Muscle of leg (tissue), 11 donors: ENCODE results near the gene AVPR1B. TPM values are rescaled to one million over a fixed set of nuclear protein-coding genes. Genes with fewer than 3 reads are reported as not detected.
"Not testable (repeated sequence)": the region's sequence is repeated elsewhere in the genome, so short reads cannot be mapped to it uniquely, and the experiment has no call there.

Experiments
- DNase-seq: peaks from one replicate; pipeline ENCODE4 v3.0.0; 2013
- H3K27ac ChIP-seq: one replicate; pipeline ENCODE4 v1.5.1; 2013; ENCODE audit warnings: mild to moderate bottlenecking, low read length, control low read depth
- H3K27me3 ChIP-seq: one replicate; pipeline ENCODE4 v1.6.1; 2013; ENCODE audit warnings: low read length; ENCODE audit not compliant: control insufficient read depth, insufficient read depth
- H3K36me3 ChIP-seq: one replicate; pipeline ENCODE4 v1.6.1; 2013; ENCODE audit warnings: low read length; ENCODE audit not compliant: control insufficient read depth, insufficient read depth
- H3K4me1 ChIP-seq: one replicate; pipeline ENCODE4 v1.6.1; 2013; ENCODE audit warnings: low read length; ENCODE audit not compliant: control insufficient read depth, insufficient read depth
- H3K4me3 ChIP-seq: one replicate; pipeline ENCODE4 v1.5.1; 2013; ENCODE audit warnings: low read length, control low read depth
- H3K9me3 ChIP-seq: replicated peaks from 2 replicates; pipeline ENCODE4 v1.6.1; 2013; ENCODE audit warnings: low read depth, low read length; ENCODE audit not compliant: control insufficient read depth
- WGBS: methylation state at CpG from one replicate; pipeline ENCODE4 v1.1.5; 2013; ENCODE audit warnings: missing lambda C conversion rate; ENCODE audit not compliant: insufficient coverage; 5-methylcytosine and 5-hydroxymethylcytosine counted together
- polyA plus RNA-seq, 8 donors: library from polyadenylated mRNA; unstranded; fragments of 120-200 nt; gene quantifications; one replicate each; pipeline versions ENCODE4 v1.2.1 to v1.2.3, GENCODE V29; 2013; ENCODE audit warnings: inconsistent platforms in 1 of 8, low replicate concordance in 1 of 8; ENCODE audit not compliant: insufficient read length in 8 of 8, insufficient read depth in 1 of 8
- total RNA-seq: library from RNA; stranded (reverse); fragments of 120-200 nt; gene quantifications from one replicate; pipeline ENCODE4 v1.2.4, GENCODE V29; 2013

AVPR1B gene
- total and polyA plus RNA-seq, 9 donors = 0.35 to 1.2 (median 0.62) TPM

GRCh38 chr1:206067486-206068227 lies 49.5 kb downstream of the AVPR1B start:
- no peaks in the 10 kb centered on the region for H3K4me1 ChIP-seq
- WGBS = 39% methylated on average over 4 of the region's 8 CpGs
- no peak overlapping the region for H3K4me3 ChIP-seq
- DNase-seq = no peak
- peaks cover 4% of the 10 kb centered on the region for H3K27me3 ChIP-seq
- H3K9me3 ChIP-seq = peaks cover 2% of the 10 kb centered on the region
- H3K27ac ChIP-seq = no peak overlapping the region
- no peaks in the 10 kb centered on the region for H3K36me3 ChIP-seq

GRCh38 chr1:206066479-206067171 lies 50.6 kb downstream of the AVPR1B start:
- WGBS = 70% methylated on average over 4 of the region's 6 CpGs

DNA sequence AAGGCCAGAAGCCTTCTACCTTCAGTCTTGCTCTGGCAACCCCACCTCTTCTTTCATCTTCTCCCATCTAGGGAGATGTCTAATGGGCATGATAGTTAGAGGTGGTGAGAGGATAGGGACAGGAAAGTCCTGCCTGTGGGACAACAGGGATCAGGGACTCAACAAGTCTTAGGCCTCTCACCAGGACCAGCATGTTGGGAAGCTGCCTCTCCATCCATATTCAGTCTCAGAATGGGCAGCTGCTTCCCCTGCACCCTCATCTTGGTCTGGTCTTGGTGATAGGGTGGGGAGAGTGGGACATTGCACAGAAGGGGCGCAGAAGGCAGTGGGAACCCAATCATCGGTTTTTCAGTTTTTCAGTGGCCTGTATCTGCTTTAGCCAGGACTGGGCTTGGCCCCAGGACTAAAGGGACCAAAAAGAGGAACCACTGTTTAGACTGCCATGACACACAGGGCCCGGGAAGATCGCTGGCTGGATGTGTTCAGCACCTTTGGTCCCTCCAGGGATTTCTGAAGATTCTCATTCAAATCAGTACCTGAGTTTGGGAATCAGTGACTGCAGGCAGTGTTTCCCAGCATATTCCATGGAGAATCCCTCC lies 51.5 kb downstream of the AVPR1B start:
- DNase-seq = no peak

More at GRCh38 chr1:206066479-206067171, 50.6 kb downstream of the AVPR1B start:
- no peaks in the 10 kb centered on the region for H3K36me3 ChIP-seq
- peaks cover 4% of the 10 kb centered on the region for H3K27me3 ChIP-seq
- no peak overlapping the region for H3K27ac ChIP-seq
- no peak overlapping the region for H3K4me3 ChIP-seq
- H3K9me3 ChIP-seq = peaks cover 2% of the 10 kb centered on the region
- peaks cover 3% of the 10 kb centered on the region for H3K4me1 ChIP-seq
- no peak for DNase-seq

GRCh38 chr1:206064501-206064900 lies 52.7 kb downstream of the AVPR1B start:
- H3K4me1 ChIP-seq, H3K27me3 ChIP-seq, DNase-seq, H3K27ac ChIP-seq, H3K36me3 ChIP-seq, H3K4me3 ChIP-seq, H3K9me3 ChIP-seq: not testable (repeated sequence)
- 96% methylated on average over 11 of the region's 25 CpGs for WGBS

More for the DNA sequence above, 51.5 kb downstream of the AVPR1B start:
- Histone ChIP-seq H3K4me1 (peaks cover 8% of the 10 kb centered on the region), H3K27me3 (peaks cover 4% of the 10 kb centered on the region), H3K27ac (no peak overlapping the region), H3K4me3 (no peak overlapping the region), H3K9me3 (peaks cover 2% of the 10 kb centered on the region), H3K36me3 (no peaks in the 10 kb centered on the region)
- WGBS = 88% methylated on average over 4 of the region's 4 CpGs

DNA sequence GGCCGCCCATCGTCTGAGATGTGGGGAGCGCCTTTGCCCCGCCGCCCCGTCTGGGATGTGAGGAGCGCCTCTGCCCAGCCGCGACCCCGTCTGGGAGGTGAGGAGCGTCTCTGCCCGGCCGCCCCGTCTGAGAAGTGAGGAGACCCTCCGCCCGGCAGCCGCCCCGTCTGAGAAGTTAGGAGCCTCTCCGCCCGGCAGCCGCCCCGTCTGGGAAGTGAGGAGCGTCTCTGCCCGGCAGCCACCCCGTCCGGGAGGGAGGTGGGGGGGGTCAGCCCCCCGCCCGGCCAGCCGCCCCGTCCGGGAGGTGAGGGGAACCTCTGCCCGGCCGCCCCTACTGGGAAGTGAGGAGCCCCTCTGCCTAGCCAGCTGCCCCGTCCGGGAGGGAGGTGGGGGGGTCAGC lies 53.2 kb downstream of the AVPR1B start:
- H3K4me1 ChIP-seq, H3K27me3 ChIP-seq, H3K4me3 ChIP-seq, H3K36me3 ChIP-seq, H3K27ac ChIP-seq, DNase-seq, H3K9me3 ChIP-seq: not testable (repeated sequence)
- WGBS = no CpG with 5 or more reads among the region's 35 CpGs

DNA sequence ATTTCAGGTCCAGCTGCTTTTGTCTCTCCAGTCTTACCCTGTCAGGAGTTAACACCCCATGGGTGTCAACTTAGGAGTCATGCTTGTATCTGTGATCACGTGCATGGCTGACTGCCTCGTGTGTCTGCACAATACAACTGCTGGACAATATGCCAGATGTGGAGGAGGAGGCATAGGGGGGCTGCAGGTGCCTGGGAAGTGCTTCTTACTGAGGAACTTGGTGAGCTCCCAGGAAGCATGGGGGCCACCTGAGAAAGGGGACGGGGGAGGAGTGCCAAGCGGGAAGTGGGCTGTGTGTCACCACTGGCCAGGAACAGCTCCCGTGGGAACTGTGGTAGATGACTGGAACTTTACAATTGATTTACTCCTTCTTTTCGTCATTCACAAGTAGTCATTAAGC lies 54.7 kb downstream of the AVPR1B start:
- Histone ChIP-seq H3K4me3 (no peak overlapping the region), H3K36me3 (no peaks in the 10 kb centered on the region), H3K27ac (no peak overlapping the region), H3K27me3 (peaks cover under 1% of the 10 kb centered on the region), H3K9me3 (peaks cover 2% of the 10 kb centered on the region), H3K4me1 (peaks cover 8% of the 10 kb centered on the region)
- WGBS = 38% methylated on average over 4 of the region's 6 CpGs
- DNase-seq = peak; percentile 40

GRCh38 chr1:206060844-206061243 lies 56.3 kb downstream of the AVPR1B start:
- H3K27ac ChIP-seq = no peak overlapping the region
- H3K27me3 ChIP-seq = no peaks in the 10 kb centered on the region
- H3K4me1 ChIP-seq = peaks cover 8% of the 10 kb centered on the region
- H3K9me3 ChIP-seq = peaks cover 2% of the 10 kb centered on the region
- H3K36me3 ChIP-seq = no peaks in the 10 kb centered on the region
- no peak for DNase-seq
- no CpG with 5 or more reads among the region's 3 CpGs for WGBS
- H3K4me3 ChIP-seq = no peak overlapping the region

Other genes with a start within 250 kb of the AVPR1B start
- 0.04 TPM for gene SLC26A9, start 173.9 kb downstream of the AVPR1B start, total RNA-seq
- under 1 TPM; 0.04 to 0.22 (median 0.08) TPM for gene SLC26A9, start 173.9 kb downstream of the AVPR1B start, polyA plus RNA-seq
- 10.6 TPM for gene RAB7B, start 114.0 kb downstream of the AVPR1B start, total RNA-seq
- 10 to 100 TPM in 6 of 8 donors, 1 to 10 TPM in 2; 8.6 to 13.5 (median 11.1) TPM for gene RAB7B, start 114.0 kb downstream of the AVPR1B start, polyA plus RNA-seq
- 0.09 TPM for gene CTSE, start 93.5 kb downstream of the AVPR1B start, total RNA-seq
- gene CTSE, start 93.5 kb downstream of the AVPR1B start, polyA plus RNA-seq = 1 to 10 TPM in 2 of 8 donors, under 1 TPM in 6; 0.19 to 1.3 (median 0.41) TPM
- gene RHEX, start 64.2 kb downstream of the AVPR1B start, total RNA-seq = 0.62 TPM
- under 1 TPM; 0.17 to 0.65 (median 0.35) TPM for gene RHEX, start 64.2 kb downstream of the AVPR1B start, polyA plus RNA-seq
- 3.3 TPM for gene FAM72A, start 85.5 kb upstream of the AVPR1B start, total RNA-seq
- gene FAM72A, start 85.5 kb upstream of the AVPR1B start, polyA plus RNA-seq = 1 to 10 TPM; 4.0 to 6.7 (median 5.4) TPM
- gene SRGAP2, start 86.2 kb upstream of the AVPR1B start, total RNA-seq = 44.8 TPM
- gene SRGAP2, start 86.2 kb upstream of the AVPR1B start, polyA plus RNA-seq = 10 to 100 TPM; 56.9 to 84.6 (median 72.9) TPM